B cell (primary cell): ENCODE measurements around the gene STEAP4. TPM values are rescaled to one million over a fixed set of nuclear protein-coding genes. Genes with fewer than 3 reads are reported as not detected.

ENCODE experiments used
- ATAC-seq: fragments of 200-7000 bp; cut with Tn5 transposase; one replicate; pipeline ENCODE4 v1.10.0; 2021; ENCODE audit warnings: low read depth, mild to moderate bottlenecking, moderate number of reproducible peaks, moderate library complexity
- CTCF ChIA-PET: fragments of 350-600 bp; sonication (Branson Sonifier 250); formaldehyde crosslinking; loops from one replicate; lab custom pipeline; 2021; ENCODE audit warnings: antibody characterized with exemption, inconsistent platforms; lab: Charles Lee
- POLR2A ChIA-PET: fragments of 350-600 bp; sonication (Branson Sonifier 250); formaldehyde crosslinking; loops from one replicate; lab custom pipeline; 2021; ENCODE audit warnings: antibody characterized with exemption; lab: Charles Lee
- DNase-seq: peaks from one replicate; pipeline ENCODE4 v3.0.0; 2013
- H2AFZ ChIP-seq: 2 replicates; pipeline ENCODE4 v1.6.1; 2012; ENCODE audit warnings: mild to moderate bottlenecking, low read depth, low read length; ENCODE audit not compliant: insufficient read depth, poor library complexity, severe bottlenecking
- H3K27ac ChIP-seq, 2 donors: 1 replicate in 1 of 2; 2 replicates in 1 of 2; pipeline ENCODE4 v1.5.1; 2012 to 2013; ENCODE audit warnings: low read length in 2 of 2, mild to moderate bottlenecking in 2 of 2, moderate library complexity in 1 of 2
- H3K27me3 ChIP-seq, 4 experiments: fragments of 200-600 bp in 1 of 4; sonication (generic) in 1 of 4; replicated peaks in 1 of 4; 1 replicate in 2 of 4; 2 replicates in 2 of 4; pipeline versions ENCODE4 v1.6.1 to v1.7.0; 2013 to 2016; ENCODE audit warnings: low read length in 3 of 4, mild to moderate bottlenecking in 2 of 4, mixed read lengths in 1 of 4, moderate library complexity in 1 of 4; ENCODE audit not compliant: insufficient read depth in 4 of 4, control insufficient read depth in 3 of 4; ENCODE audit errors: control extremely low read depth in 1 of 4
- H3K36me3 ChIP-seq, 2 experiments: replicated peaks in 1 of 2; 1 replicate in 1 of 2; 2 replicates in 1 of 2; pipeline versions ENCODE4 v1.6.1 to v1.7.1; 2013; ENCODE audit warnings: low read length in 1 of 2; ENCODE audit not compliant: insufficient read depth in 2 of 2, control insufficient read depth in 1 of 2; ENCODE audit errors: control extremely low read depth in 1 of 2, extremely low read depth in 1 of 2
- H3K4me1 ChIP-seq, 2 donors: fragments of 200-600 bp in 1 of 2; sonication (generic) in 1 of 2; 1 replicate in 1 of 2; 2 replicates in 1 of 2; pipeline versions ENCODE4 v1.5.1 to v1.6.1; 2013 to 2017; ENCODE audit warnings: low read length in 2 of 2; ENCODE audit not compliant: control insufficient read depth in 2 of 2, insufficient read depth in 2 of 2
- H3K4me2 ChIP-seq: replicated peaks from 2 replicates; pipeline ENCODE3; 2012; ENCODE audit warnings: mild to moderate bottlenecking, low read depth, low read length; ENCODE audit not compliant: poor library complexity, severe bottlenecking
- H3K4me3 ChIP-seq, 5 experiments: fragments of 200-600 bp in 1 of 5; sonication (generic) in 1 of 5; 1 replicate in 3 of 5; 2 replicates in 2 of 5; pipeline versions ENCODE4 v1.5.1 to v1.7.0; 2011 to 2016; ENCODE audit warnings: low read length in 4 of 5, mild to moderate bottlenecking in 4 of 5, low read depth in 2 of 5, control low read depth in 1 of 5, moderate library complexity in 1 of 5; ENCODE audit not compliant: insufficient read depth in 1 of 5; ENCODE audit errors: control extremely low read depth in 1 of 5, extremely low read depth in 1 of 5
- H3K79me2 ChIP-seq: fragments of 200-600 bp; sonication (generic); one replicate; pipeline ENCODE4 v1.6.0; 2016; ENCODE audit warnings: low read length; ENCODE audit not compliant: control insufficient read depth, insufficient read depth
- H3K9ac ChIP-seq: fragments of 200-600 bp; sonication (generic); 2 replicates; pipeline ENCODE4 v1.6.1; 2017; ENCODE audit warnings: mild to moderate bottlenecking, low read length, moderate library complexity
- H3K9me3 ChIP-seq, 3 donors: one replicate each; pipeline versions ENCODE4 v1.6.1 to v1.7.1; 2013; ENCODE audit warnings: low read length in 2 of 3; ENCODE audit not compliant: control insufficient read depth in 2 of 3, insufficient read depth in 1 of 3; ENCODE audit errors: control extremely low read depth in 1 of 3
- H4K20me1 ChIP-seq: 2 replicates; pipeline ENCODE4 v1.6.0; 2012; ENCODE audit warnings: mild to moderate bottlenecking, low read length; ENCODE audit not compliant: insufficient read depth, control insufficient read depth, poor library complexity, severe bottlenecking
- H3K27ac Mint-ChIP-seq: one replicate; pipeline ENCODE4 v1.8.0; 2021; ENCODE audit warnings: mixed read lengths
- H3K27me3 Mint-ChIP-seq: one replicate; pipeline ENCODE4 v1.8.0; 2021; ENCODE audit warnings: mixed read lengths
- H3K4me1 Mint-ChIP-seq: one replicate; pipeline ENCODE4 v1.8.0; 2021; ENCODE audit warnings: mixed read lengths
- H3K4me3 Mint-ChIP-seq: one replicate; pipeline ENCODE4 v1.8.0; 2021; ENCODE audit warnings: mixed read lengths
- H3K9me3 Mint-ChIP-seq: one replicate; pipeline ENCODE4 v1.8.0; 2022; ENCODE audit warnings: mixed read lengths; ENCODE audit not compliant: insufficient read depth
- CTCF ChIP-seq: fragments of 200-600 bp; IDR thresholded peaks from one replicate; pipeline ENCODE4 v1.8.0; 2022; ENCODE audit warnings: antibody characterized with exemption, mild to moderate bottlenecking
- EZH2 ChIP-seq: IDR thresholded peaks from 2 replicates; pipeline ENCODE4 v1.6.1; 2012; ENCODE audit warnings: borderline replicate concordance, low read depth, mild to moderate bottlenecking, moderate library complexity, low read length; ENCODE audit not compliant: insufficient read depth, poor library complexity, severe bottlenecking
- WGBS: methylation state at CpG from one replicate; pipeline ENCODE4 v1.1.5; 2013; ENCODE audit warnings: missing lambda C conversion rate; ENCODE audit not compliant: insufficient coverage; 5-methylcytosine and 5-hydroxymethylcytosine counted together
- intact Hi-C: fragments of 100-400 bp; cut with micrococcal nuclease; formaldehyde crosslinking; loops from one replicate; pipeline ENCODE4 v1.10.0; 2022
- polyA plus RNA-seq: library from polyadenylated mRNA; depleted of rRNA; stranded (reverse); fragments of >200 nt; gene quantifications from 2 replicates; pipeline ENCODE4 v1.2.3, GENCODE V29; 2012
- total RNA-seq, 2 donors: library from RNA; stranded (reverse); fragments of 120-200 nt in 1 of 2; gene quantifications; 1 replicate in 1 of 2; 2 replicates in 1 of 2; pipeline versions ENCODE4 v1.2.3 to v1.2.4, GENCODE V29; 2013 to 2022

STEAP4 gene
- total and polyA plus RNA-seq, 2 donors (not counting 1 experiment from before 2014, with no cell fraction given), result 0.04 TPM; not detected in 1

- Mint-ChIP-seq H3K9me3 (no peaks in the 10 kb centered on the region), H3K27ac (no peak overlapping the region)
- CTCF ChIA-PET, result no interaction called here
Measured at GRCh38 chr7:88350118-88350517, 43.4 kb upstream of the STEAP4 start.

GRCh38 chr7:88347517-88347916 lies 40.8 kb upstream of the STEAP4 start:
- peaks cover 7% of the 10 kb centered on the region for H3K4me1 Mint-ChIP-seq
- intact Hi-C loops, result no loop called here
- no peak for ATAC-seq
- H3K27ac ChIP-seq, result no peak overlapping the region
- WGBS, result 100% methylated on average over 1 of the region's 2 CpGs
- H3K27ac Mint-ChIP-seq, result no peak overlapping the region
- H2AFZ ChIP-seq, result no peak overlapping the region
- TF ChIP-seq CTCF (no peak), EZH2 (no peak)
- no peak overlapping the region for H3K4me3 ChIP-seq
- no peak overlapping the region for H3K4me2 ChIP-seq
- no peaks in the 10 kb centered on the region for H3K36me3 ChIP-seq
- ChIA-PET CTCF (no interaction called here), POLR2A (no interaction called here)
- peaks cover 23% of the 10 kb centered on the region for H3K27me3 Mint-ChIP-seq
- H3K79me2 ChIP-seq, result no peaks in the 10 kb centered on the region
- no peaks in the 10 kb centered on the region for H3K9me3 ChIP-seq
- no peak overlapping the region for H3K4me3 Mint-ChIP-seq
- peaks cover 0 to 4% (median 1%) of the 10 kb centered on the region in 4 experiments for H3K27me3 ChIP-seq
- H3K9ac ChIP-seq, result no peak overlapping the region
- no peak for DNase-seq
- no peaks in the 10 kb centered on the region for H4K20me1 ChIP-seq
- H3K4me1 ChIP-seq, result no peaks in the 10 kb centered on the region
- H3K9me3 Mint-ChIP-seq, result no peaks in the 10 kb centered on the region

More at GRCh38 chr7:88350118-88350517, 43.4 kb upstream of the STEAP4 start:
- Histone ChIP-seq H3K9me3 (no peaks in the 10 kb centered on the region), H3K27ac (no peak overlapping the region), H3K36me3 (no peaks in the 10 kb centered on the region), H3K4me3 (no peak overlapping the region), H2AFZ (no peak overlapping the region), H3K27me3 (peaks cover 0 to 4% (median 1%) of the 10 kb centered on the region in 4 experiments), H3K4me2 (no peak overlapping the region), H3K79me2 (no peaks in the 10 kb centered on the region), H3K9ac (no peak overlapping the region), H3K4me1 (no peaks in the 10 kb centered on the region), H4K20me1 (no peaks in the 10 kb centered on the region)
- Mint-ChIP-seq H3K4me3 (no peak overlapping the region), H3K4me1 (peaks cover 7% of the 10 kb centered on the region), H3K27me3 (peaks cover 23% of the 10 kb centered on the region)
- intact Hi-C loops, result no loop called here
- ATAC-seq (no peak), DNase-seq (no peak)
- WGBS, result no CpG with 5 or more reads among the region's 2 CpGs
- no peak for TF ChIP-seq EZH2
- no peak for TF ChIP-seq CTCF
- POLR2A ChIA-PET, result no interaction called here
